M059J (cell line): Measurements from ENCODE around the gene CCNB1. TPM values are rescaled to one million over a fixed set of nuclear protein-coding genes. Genes with fewer than 3 reads are reported as not detected.
"Not testable (repeated sequence)": the region's sequence is repeated elsewhere in the genome, so short reads cannot be mapped to it uniquely, and the experiment has no call there.

ENCODE experiments used
- DNase-seq: peaks from one replicate; pipeline ENCODE4 v3.0.0-alpha.2; 2012; ENCODE audit warnings: low read depth
- total RNA-seq: library from RNA; depleted of rRNA; stranded (reverse); fragments of >200 nt; shearing (Covaris generic); gene quantifications from 2 replicates; pipeline ENCODE4 v1.2.3, GENCODE V29; 2014; rRNA removed

CCNB1 gene
- 320 and 352 TPM in 2 replicates for total RNA-seq

DNA sequence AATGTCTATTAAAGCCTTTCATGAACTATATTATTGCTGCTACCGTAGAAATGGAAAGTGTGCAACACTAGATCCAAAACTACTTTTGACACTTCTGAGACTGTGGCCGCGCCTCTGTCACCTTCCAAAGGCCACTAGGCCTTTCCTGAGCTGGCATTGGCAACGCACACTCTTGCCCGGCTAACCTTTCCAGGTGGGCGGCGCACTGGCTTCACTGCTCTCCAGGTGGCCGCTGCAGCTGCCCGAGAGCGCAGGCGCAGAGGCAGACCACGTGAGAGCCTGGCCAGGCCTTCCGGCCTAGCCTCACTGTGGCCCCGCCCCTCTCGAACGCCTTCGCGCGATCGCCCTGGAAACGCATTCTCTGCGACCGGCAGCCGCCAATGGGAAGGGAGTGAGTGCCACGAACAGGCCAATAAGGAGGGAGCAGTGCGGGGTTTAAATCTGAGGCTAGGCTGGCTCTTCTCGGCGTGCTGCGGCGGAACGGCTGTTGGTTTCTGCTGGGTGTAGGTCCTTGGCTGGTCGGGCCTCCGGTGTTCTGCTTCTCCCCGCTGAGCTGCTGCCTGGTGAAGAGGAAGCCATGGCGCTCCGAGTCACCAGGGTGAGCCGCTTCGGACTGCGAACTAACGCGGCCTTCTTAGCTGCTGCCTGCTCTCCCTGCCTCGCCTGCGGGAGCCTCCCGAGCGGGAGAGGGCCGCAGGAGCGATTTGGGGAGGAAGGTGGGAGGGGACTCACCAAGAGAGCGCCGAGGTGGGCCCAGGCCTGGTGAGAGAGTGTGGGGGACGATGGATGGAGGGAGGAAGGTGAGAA lies at the start of gene CCNB1:
CCNB1 (plus strand) TSS at position 465 of the 807 bp plus-strand sequence; CDS start at position 578, 113 bp downstream.
- peak; percentile 98 for DNase-seq

GRCh38 chr5:69129413-69129812 lies 37.5 kb upstream of the CCNB1 start:
- DNase-seq = peak; percentile 62

GRCh38 chr5:69130241-69130640 lies 36.7 kb upstream of the CCNB1 start:
- DNase-seq = no peak

DNA sequence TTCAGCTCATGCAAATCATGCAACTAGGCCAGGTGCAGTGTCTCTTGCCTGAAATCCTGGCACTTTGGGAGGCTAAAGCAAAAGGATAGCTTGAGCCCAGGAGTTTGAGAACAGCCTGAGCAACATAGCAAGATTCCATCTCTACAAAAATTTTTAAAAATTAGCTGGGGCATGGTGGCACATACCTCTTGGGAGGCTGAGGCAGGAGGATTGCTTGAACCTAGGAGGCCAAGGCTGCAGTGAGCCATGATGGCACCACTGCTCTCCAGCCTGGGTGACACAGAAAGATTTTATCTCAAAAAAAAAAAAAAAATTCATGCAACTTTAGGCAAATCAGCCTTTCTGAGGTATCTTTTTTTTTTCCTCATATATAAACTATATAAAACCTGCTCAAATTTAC lies 35.6 kb upstream of the CCNB1 start:
- no peak for DNase-seq

GRCh38 chr5:69134126-69134525 lies 32.8 kb upstream of the CCNB1 start:
- DNase-seq = no peak

GRCh38 chr5:69136293-69136692 lies 30.7 kb upstream of the CCNB1 start:
- DNase-seq = no peak

DNA sequence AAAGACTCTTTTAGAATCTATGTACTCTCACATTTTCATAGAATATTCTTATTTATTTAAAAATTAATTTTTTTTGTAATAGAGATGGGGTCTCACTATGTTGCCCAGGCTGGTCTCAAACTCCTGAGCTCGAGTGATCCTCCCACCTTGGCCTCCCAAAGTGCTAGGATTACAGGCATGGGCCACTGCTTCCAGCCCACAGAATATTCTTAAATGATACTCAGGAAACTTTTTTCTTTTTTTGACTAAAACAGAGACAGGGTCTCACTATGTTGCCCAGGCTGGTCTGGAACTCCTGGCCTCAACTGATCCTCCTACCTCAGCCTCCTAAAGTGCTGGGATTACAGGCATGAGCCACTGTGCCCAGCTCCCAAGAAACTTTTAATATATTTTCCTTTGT lies 29.7 kb upstream of the CCNB1 start:
- not testable (repeated sequence) for DNase-seq

GRCh38 chr5:69137807-69138206 lies 29.1 kb upstream of the CCNB1 start:
- DNase-seq = no peak

- DNase-seq = no peak
Measured at GRCh38 chr5:69138766-69139165, 28.2 kb upstream of the CCNB1 start.

GRCh38 chr5:69140239-69140638 lies 26.7 kb upstream of the CCNB1 start:
- DNase-seq = not testable (repeated sequence)

DNA sequence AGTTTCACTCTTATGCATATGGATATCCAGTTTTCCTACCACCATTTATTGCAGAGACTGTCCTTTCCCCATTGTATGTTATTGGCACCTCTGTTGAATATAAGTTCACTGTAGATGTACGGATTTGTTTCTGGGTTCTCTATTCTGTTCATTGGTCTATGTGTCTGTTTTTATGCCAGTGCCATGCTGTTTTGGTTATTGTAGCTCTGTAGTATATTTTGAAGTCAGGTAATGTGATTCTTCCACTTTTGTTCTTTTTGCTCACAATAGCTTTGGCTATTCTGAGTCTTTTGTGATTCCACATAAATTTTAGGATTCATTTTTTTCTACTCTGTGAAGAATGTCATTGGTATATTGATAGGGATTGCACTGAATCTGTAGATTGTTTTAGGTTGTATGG lies 26.1 kb upstream of the CCNB1 start:
- DNase-seq = no peak

- not testable (repeated sequence) for DNase-seq
Measured at GRCh38 chr5:69148576-69148975, 18.4 kb upstream of the CCNB1 start.

DNA sequence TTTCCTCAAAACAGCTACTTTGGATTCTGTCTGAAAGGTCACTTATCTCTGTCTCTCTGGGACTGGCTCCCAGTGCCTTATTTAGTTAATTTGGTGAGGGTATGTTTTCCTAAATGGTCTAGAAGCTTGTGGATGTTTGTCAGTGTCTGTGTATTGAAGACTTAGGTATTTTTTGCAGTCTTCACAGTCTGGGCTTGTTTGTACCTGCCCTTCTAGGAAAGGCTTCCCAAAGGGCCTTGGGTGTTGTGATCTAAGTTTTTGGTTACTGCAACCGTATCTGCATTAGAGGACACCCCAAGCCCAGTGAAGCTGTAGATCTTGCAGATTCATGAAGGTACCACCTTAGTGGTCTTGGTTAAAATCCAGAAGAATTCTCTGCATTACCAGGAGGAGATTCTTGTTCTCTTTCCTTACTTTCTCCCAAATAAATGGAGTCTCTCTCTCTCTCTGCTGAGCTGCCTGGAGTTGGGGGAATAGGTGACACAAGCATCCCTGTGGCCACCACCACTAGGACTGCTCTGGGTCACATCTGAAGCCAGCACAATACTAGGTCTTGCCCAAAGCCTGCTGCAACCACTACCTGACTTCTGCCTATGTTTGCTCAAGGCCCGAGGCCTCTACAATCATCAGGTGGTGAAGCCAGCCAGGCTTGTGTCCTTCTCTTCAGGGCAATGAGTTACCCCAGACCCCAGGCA lies 17.8 kb upstream of the CCNB1 start:
- DNase-seq = no peak

DNA sequence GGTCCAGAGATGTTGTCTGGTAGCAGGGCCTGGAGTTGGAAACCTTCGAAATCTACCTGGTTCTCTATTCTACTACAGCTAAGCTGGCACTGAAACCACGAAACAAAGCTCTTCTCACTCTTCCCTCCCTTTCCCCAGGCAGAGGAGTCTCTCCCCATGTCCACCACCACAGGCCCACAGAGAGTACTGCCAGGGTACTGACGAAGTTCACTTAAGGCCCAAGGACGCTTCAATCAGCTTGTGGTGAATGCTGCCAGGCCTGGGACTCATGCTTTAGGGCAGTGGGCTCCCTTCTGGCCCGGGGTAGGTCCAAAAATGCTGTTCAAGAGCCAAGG lies 17.3 kb upstream of the CCNB1 start:
- no peak for DNase-seq

DNA sequence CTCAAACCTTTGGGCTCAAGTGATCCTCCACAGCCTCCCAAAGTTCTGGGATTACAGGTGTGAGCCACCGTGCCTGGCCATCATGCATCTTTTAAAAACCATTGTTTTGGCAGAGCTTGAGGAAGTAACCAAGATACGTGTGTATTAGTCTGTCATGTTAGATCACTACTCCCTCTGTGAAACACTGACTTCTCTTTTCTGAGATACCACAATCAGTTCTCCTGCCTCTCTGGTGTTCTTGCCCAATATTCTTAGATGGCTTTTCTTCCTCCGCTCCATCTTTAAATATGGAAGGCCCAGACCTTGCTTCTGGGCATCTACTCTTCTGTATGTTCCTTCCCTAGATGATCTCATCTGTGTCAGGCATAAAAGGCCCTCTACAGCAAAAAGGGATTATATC lies 14.2 kb upstream of the CCNB1 start:
- no peak for DNase-seq

GRCh38 chr5:69156456-69156855 lies 10.5 kb upstream of the CCNB1 start:
- no peak for DNase-seq

DNA sequence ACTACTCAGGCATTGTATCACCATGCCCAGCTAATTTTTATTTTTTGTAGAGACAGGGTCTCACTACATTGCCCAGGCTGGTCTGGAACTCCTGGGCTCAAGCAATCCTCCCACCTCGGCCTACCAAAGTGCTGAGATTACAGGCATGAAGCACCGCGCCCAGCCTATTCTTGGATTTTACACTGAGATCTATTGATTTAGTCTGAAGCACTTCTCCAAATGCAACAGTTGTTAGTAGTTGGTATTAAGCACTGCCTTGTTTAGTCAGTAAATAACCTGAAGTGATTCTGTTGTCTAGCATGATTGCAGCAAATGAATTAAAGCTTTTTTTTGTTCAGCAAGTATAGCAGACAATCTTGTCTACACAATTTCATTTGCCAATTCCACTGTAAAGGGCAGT lies 8.9 kb upstream of the CCNB1 start:
- no peak for DNase-seq

DNA sequence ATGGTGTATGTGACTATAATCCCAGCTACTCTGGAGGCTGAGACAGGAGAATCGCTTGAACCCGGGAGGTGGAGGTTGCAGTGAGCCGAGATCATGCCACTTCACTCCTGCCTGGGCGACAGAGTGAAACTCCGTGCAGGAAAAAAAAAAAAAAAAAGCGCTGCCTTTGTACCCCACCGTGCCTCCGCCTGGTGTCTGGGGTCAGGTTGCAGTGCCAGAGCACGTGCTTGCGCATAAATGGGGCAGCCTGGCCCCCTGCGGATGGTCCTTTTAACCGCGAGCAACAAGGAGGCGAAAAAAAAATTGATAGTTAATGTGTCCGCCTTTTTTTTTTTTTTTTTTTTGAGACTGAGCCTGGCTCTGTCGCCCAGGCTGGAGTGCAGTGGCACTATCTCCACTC lies 6.3 kb upstream of the CCNB1 start:
- no peak for DNase-seq

DNA sequence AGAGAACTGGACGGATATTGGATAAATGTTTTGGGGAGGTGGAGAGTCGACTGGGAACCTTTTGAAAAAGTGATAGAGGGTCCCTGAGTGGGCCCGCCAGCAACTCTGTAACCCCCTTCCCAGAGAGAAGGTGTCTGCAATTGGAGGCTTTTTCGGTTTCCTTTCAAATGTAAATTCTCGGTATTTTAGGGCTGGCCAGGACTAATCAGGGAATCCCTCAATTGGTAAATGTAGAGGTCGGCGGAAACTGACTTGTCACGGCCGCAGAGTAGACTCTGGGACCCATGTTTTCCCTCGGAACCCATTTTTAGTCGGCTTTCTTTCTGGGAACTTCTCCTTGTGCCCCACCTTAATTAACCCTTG lies 524 bp downstream of the CCNB1 start:
- no peak for DNase-seq

DNA sequence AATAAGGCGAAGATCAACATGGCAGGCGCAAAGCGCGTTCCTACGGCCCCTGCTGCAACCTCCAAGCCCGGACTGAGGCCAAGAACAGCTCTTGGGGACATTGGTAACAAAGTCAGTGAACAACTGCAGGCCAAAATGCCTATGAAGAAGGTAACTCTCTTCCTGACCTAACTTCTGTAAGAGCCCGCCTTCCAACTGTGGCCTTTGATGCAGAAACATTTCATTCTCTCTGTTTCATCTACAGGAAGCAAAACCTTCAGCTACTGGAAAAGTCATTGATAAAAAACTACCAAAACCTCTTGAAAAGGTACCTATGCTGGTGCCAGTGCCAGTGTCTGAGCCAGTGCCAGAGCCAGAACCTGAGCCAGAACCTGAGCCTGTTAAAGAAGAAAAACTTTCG lies 979 bp downstream of the CCNB1 start:
- no peak for DNase-seq

DNA sequence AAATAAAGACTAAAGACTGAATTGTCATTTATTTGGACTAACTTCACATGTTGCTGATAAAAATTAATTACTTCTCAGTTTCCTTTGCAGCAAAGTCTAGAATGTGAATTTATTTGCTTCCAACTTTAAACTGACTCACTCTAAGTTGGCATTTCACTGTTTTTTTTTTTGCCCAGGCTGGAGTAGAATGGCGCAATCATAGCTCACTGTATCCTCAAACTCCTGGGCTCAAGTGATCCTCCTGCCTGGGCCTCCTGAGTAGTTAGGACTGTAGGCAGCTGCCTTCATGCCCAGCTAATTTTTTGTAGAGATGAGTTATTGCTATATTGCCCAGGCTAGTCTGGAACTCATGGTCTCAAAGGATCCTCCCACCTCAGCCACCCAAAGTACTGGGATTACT lies 3.5 kb downstream of the CCNB1 start:
- no peak for DNase-seq

- no peak for DNase-seq
Measured at GRCh38 chr5:69170969-69171368, 4.0 kb downstream of the CCNB1 start.

DNA sequence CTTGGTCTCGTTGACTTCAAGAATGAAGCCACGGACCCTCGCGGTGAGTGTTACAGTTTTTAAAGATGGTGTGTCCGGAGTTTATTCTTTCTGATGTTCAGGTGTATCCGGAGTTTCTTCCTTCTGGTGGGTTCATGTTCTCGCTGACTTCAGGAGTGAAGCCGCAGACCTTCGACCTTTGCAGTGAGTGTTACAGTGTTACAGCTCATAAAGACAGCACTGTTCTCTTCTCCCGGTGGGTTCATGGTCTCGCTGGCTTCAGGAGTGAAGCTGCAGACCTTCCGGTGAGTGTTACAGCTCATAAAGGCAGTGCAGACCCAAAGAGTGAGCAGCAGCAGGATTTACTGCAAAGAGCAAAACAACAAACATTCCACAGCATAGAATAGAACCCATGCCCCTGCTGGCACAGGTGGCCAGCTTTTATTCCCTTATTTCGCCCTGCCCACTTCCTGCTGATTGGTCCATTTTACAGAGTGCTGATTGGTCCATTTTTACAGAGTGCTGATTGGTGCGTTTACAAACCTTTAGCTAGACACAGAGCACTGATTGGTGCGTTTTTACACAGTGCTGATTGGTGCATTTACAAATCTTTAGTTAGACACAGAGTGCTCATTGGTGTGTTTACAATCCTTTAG lies 14.8 kb downstream of the CCNB1 start:
- not testable (repeated sequence) for DNase-seq
